ENCODE data around the gene SORCS1. TPM values are rescaled to one million over a fixed set of nuclear protein-coding genes. Genes with fewer than 3 reads are reported as not detected.

The SORCS1 gene
- total and polyA plus RNA-seq, 9 donors = 0.05 to 2.4 (median 1.0) TPM

GRCh38 chr10:106795619-106796018 lies 368.9 kb downstream of the SORCS1 start:
- Histone ChIP-seq H3K27me3 (no peaks in the 10 kb centered on the region), H3K4me3 (no peak overlapping the region), H3K27ac (no peak overlapping the region), H3K4me1 (ENCODE audit: insufficient read depth) (no peaks in the 10 kb centered on the region), H3K36me3 (no peaks in the 10 kb centered on the region), H3K9me3 (no peaks in the 10 kb centered on the region)
- DNase-seq = peak; percentile 26 to 69 (median 36)
- TF ChIP-seq CTCF (IDR thresholded peaks at IDR 0.05) = peak in 2 of 3 donors; percentile 26 to 56
- no peak for TF ChIP-seq EP300 (IDR thresholded peaks at IDR 0.05)
- 13 to 18% (median 17%) methylated on average over 4 of the region's 4 CpGs for WGBS, 3 donors
- intact Hi-C loops (cut with DNase I) = no loop called here

GRCh38 chr10:106793617-106794016 lies 370.9 kb downstream of the SORCS1 start:
- Histone ChIP-seq H3K4me1 (ENCODE audit: insufficient read depth) (no peaks in the 10 kb centered on the region), H3K36me3 (no peaks in the 10 kb centered on the region), H3K27me3 (no peaks in the 10 kb centered on the region), H3K9me3 (no peaks in the 10 kb centered on the region), H3K27ac (no peak overlapping the region), H3K4me3 (no peak overlapping the region)
- intact Hi-C loops (cut with DNase I) = no loop called here
- no peak for DNase-seq
- no peak for TF ChIP-seq EP300 (IDR thresholded peaks at IDR 0.05)
- TF ChIP-seq POLR2A (IDR thresholded peaks at IDR 0.05) = no peak
- no peak for TF ChIP-seq CTCF (IDR thresholded peaks at IDR 0.05)
- WGBS, 3 donors = 6 to 20% (median 10%) methylated on average over 1 of the region's 1 CpG

GRCh38 chr10:106789623-106790022 lies 374.9 kb downstream of the SORCS1 start:
- no peaks in the 10 kb centered on the region for H3K36me3 ChIP-seq
- no peak for TF ChIP-seq CTCF (IDR thresholded peaks at IDR 0.05)
- TF ChIP-seq EP300 (IDR thresholded peaks at IDR 0.05) = no peak
- TF ChIP-seq POLR2A (IDR thresholded peaks at IDR 0.05) = no peak
- no peak overlapping the region for H3K4me3 ChIP-seq
- no peaks in the 10 kb centered on the region for H3K9me3 ChIP-seq
- intact Hi-C loops (cut with DNase I) = no loop called here
- H3K27ac ChIP-seq = no peak overlapping the region
- no peaks in the 10 kb centered on the region for H3K27me3 ChIP-seq
- 87 to 100% (median 91%) methylated on average over 2 of the region's 2 CpGs for WGBS, 3 donors
- DNase-seq = no peak
- no peaks in the 10 kb centered on the region for H3K4me1 ChIP-seq (ENCODE audit: insufficient read depth)

- Histone ChIP-seq H3K9me3 (no peaks in the 10 kb centered on the region), H3K27me3 (no peaks in the 10 kb centered on the region), H3K36me3 (no peaks in the 10 kb centered on the region), H3K4me1 (ENCODE audit: insufficient read depth) (no peaks in the 10 kb centered on the region), H3K27ac (no peak overlapping the region), H3K4me3 (no peak overlapping the region)
- intact Hi-C loops (cut with DNase I) = no loop called here
- WGBS, 3 donors = 82 to 96% (median 92%) methylated on average over 3 of the region's 3 CpGs
- DNase-seq = no peak
- TF ChIP-seq CTCF (IDR thresholded peaks at IDR 0.05) (no peak), POLR2A (IDR thresholded peaks at IDR 0.05) (no peak), EP300 (IDR thresholded peaks at IDR 0.05) (no peak)
These were observed 375.5 kb downstream of the SORCS1 start for GRCh38 chr10:106788982-106789381.

GRCh38 chr10:106785528-106785927 lies 379.0 kb downstream of the SORCS1 start:
- DNase-seq = no peak
- H3K36me3 ChIP-seq = no peaks in the 10 kb centered on the region
- no peaks in the 10 kb centered on the region for H3K4me1 ChIP-seq (ENCODE audit: insufficient read depth)
- H3K27me3 ChIP-seq = no peaks in the 10 kb centered on the region
- no peak overlapping the region for H3K27ac ChIP-seq
- intact Hi-C loops (cut with DNase I) = no loop called here
- TF ChIP-seq CTCF (IDR thresholded peaks at IDR 0.05) = no peak
- no peak for TF ChIP-seq POLR2A (IDR thresholded peaks at IDR 0.05)
- TF ChIP-seq EP300 (IDR thresholded peaks at IDR 0.05) = no peak
- 72 to 78% (median 74%) methylated on average over 3 of the region's 3 CpGs for WGBS, 3 donors
- H3K4me3 ChIP-seq = no peak overlapping the region
- H3K9me3 ChIP-seq = no peaks in the 10 kb centered on the region

All from ovary (tissue), 9 donors.